AG10803 (cell line): ENCODE data around the gene ARHGEF10L.

Experiments
- DNase-seq: peaks from one replicate; pipeline ENCODE4 v3.0.0; 2010; ENCODE audit warnings: low read depth
- H3K4me3 ChIP-seq: 2 replicates; pipeline ENCODE4 v1.5.1; 2011; ENCODE audit warnings: mild to moderate bottlenecking, low read length, control low read depth
- CTCF ChIP-seq: conservative IDR thresholded peaks from 2 replicates; pipeline ENCODE4 v1.5.1; 2011; ENCODE audit warnings: mild to moderate bottlenecking, low read length, control low read depth, inconsistent platforms

ARHGEF10L gene

GRCh38 chr1:17668624-17669175, 129.2 kb downstream of the ARHGEF10L start:
- no peak for DNase-seq
- no peak for TF ChIP-seq CTCF
- no peak overlapping the region for H3K4me3 ChIP-seq

- no peak for TF ChIP-seq CTCF
- no peak overlapping the region for H3K4me3 ChIP-seq
- no peak for DNase-seq
These were observed 129.8 kb downstream of the ARHGEF10L start for GRCh38 chr1:17669305-17669704.

- DNase-seq: no peak
- no peak overlapping the region for H3K4me3 ChIP-seq
- no peak for TF ChIP-seq CTCF
These were observed 130.5 kb downstream of the ARHGEF10L start for GRCh38 chr1:17669866-17670451.

GRCh38 chr1:17670587-17671313, 131.3 kb downstream of the ARHGEF10L start:
- no peak for TF ChIP-seq CTCF
- H3K4me3 ChIP-seq: no peak overlapping the region
- DNase-seq: no peak

- no peak for DNase-seq
- no peak for TF ChIP-seq CTCF
- no peak overlapping the region for H3K4me3 ChIP-seq
These were observed 131.8 kb downstream of the ARHGEF10L start for GRCh38 chr1:17671314-17671705.

- no peak overlapping the region for H3K4me3 ChIP-seq
- no peak for TF ChIP-seq CTCF
- no peak for DNase-seq
These were observed 132.2 kb downstream of the ARHGEF10L start for GRCh38 chr1:17671741-17672140.

- DNase-seq: no peak
- no peak overlapping the region for H3K4me3 ChIP-seq
- TF ChIP-seq CTCF: no peak
These were observed 132.7 kb downstream of the ARHGEF10L start for GRCh38 chr1:17672226-17672625.
